Keratinocyte (primary cell): ENCODE results near the gene CXCL1. TPM values are rescaled to one million over a fixed set of nuclear protein-coding genes. Genes with fewer than 3 reads are reported as not detected.
A peak's percentile ranks its signal among the peaks of the same experiment; 100 is the strongest.

Experiments
- DNase-seq: peaks from one replicate; pipeline ENCODE4 v3.0.0-alpha.2; 2011; ENCODE audit warnings: low read depth, missing footprints, low spot score
- FAIRE-seq: peaks from 2 replicates; lab custom pipeline; 2011; peaks lifted over from hg19 to GRCh38; lab: Jason Lieb, UNC
- H2AFZ ChIP-seq: 2 replicates; pipeline ENCODE4 v1.6.0; 2012; ENCODE audit warnings: low read length, control low read depth, inconsistent platforms; ENCODE audit not compliant: control insufficient read depth
- H3K27ac ChIP-seq: 2 replicates; pipeline ENCODE4 v1.5.1; 2011; ENCODE audit warnings: low read length; ENCODE audit not compliant: control insufficient read depth, insufficient read depth
- H3K27me3 ChIP-seq: 3 replicates; pipeline ENCODE4 v1.6.0; 2011; ENCODE audit warnings: low read length; ENCODE audit not compliant: control insufficient read depth, insufficient read depth; ENCODE audit errors: extremely low read depth
- H3K36me3 ChIP-seq, 2 experiments: 2 replicates in 1 of 2; 3 replicates in 1 of 2; pipeline ENCODE4 v1.5.1; 2011; ENCODE audit warnings: low read length in 2 of 2, mild to moderate bottlenecking in 1 of 2; ENCODE audit not compliant: control insufficient read depth in 2 of 2, insufficient read depth in 2 of 2; ENCODE audit errors: extremely low read depth in 1 of 2
- H3K4me1 ChIP-seq: 3 replicates; pipeline ENCODE4 v1.5.1; 2011; ENCODE audit warnings: low read length; ENCODE audit not compliant: control insufficient read depth, insufficient read depth; ENCODE audit errors: extremely low read depth
- H3K4me2 ChIP-seq: 3 replicates; pipeline ENCODE4 v1.6.0; 2011; ENCODE audit warnings: low read depth, low read length; ENCODE audit not compliant: control insufficient read depth, insufficient read depth; ENCODE audit errors: extremely low read depth
- H3K4me3 ChIP-seq, 3 experiments: fragments of 200-600 bp in 1 of 3; sonication (generic) in 1 of 3; 2 replicates in 2 of 3; 3 replicates in 1 of 3; pipeline ENCODE4 v1.5.1; 2011 to 2016; ENCODE audit warnings: low read length in 3 of 3, mild to moderate bottlenecking in 3 of 3, control low read depth in 2 of 3, inconsistent platforms in 1 of 3, low read depth in 1 of 3, mixed read lengths in 1 of 3, mixed run types in 1 of 3, moderate library complexity in 1 of 3; ENCODE audit not compliant: control insufficient read depth in 2 of 3, insufficient read depth in 2 of 3; ENCODE audit errors: extremely low read depth in 1 of 3
- H3K79me2 ChIP-seq: 2 replicates; pipeline ENCODE4 v1.6.0; 2012; ENCODE audit warnings: low read length; ENCODE audit not compliant: control insufficient read depth, insufficient read depth
- H3K9ac ChIP-seq: 3 replicates; pipeline ENCODE4 v1.6.0; 2011; ENCODE audit warnings: low read length; ENCODE audit not compliant: control insufficient read depth, insufficient read depth; ENCODE audit errors: extremely low read depth
- H3K9me1 ChIP-seq: 3 replicates; pipeline ENCODE4 v1.6.0; 2011; ENCODE audit warnings: low read length; ENCODE audit not compliant: control insufficient read depth, insufficient read depth; ENCODE audit errors: extremely low read depth
- H3K9me3 ChIP-seq: 2 replicates; pipeline ENCODE4 v1.5.1; 2012; ENCODE audit warnings: low read depth, low read length; ENCODE audit not compliant: control insufficient read depth
- H4K20me1 ChIP-seq: 3 replicates; pipeline ENCODE4 v1.6.0; 2011; ENCODE audit warnings: low read length; ENCODE audit not compliant: control insufficient read depth, insufficient read depth; ENCODE audit errors: extremely low read depth
- CTCF ChIP-seq, 3 experiments: IDR thresholded peaks in 1 of 3; conservative IDR thresholded peaks in 1 of 3; optimal IDR thresholded peaks in 1 of 3; 2 replicates in 2 of 3; 3 replicates in 1 of 3; pipeline versions ENCODE3 to v1.5.1; 2011; ENCODE audit warnings: low read length in 3 of 3, mild to moderate bottlenecking in 3 of 3, moderate library complexity in 2 of 3, control low read depth in 1 of 3, inconsistent platforms in 1 of 3; ENCODE audit not compliant: insufficient read depth in 2 of 3; ENCODE audit errors: extremely low read depth in 1 of 3
- EZH2 ChIP-seq: IDR thresholded peaks from one replicate; pipeline ENCODE4 v1.6.1; 2012; ENCODE audit warnings: inconsistent platforms, mild to moderate bottlenecking, low read length, moderate library complexity
- dilution Hi-C: fragments of 300-500 bp; cut with MboI; formaldehyde crosslinking; loops from one replicate; pipeline ENCODE4 v1.7.0; 2020; ENCODE audit warnings: low sequenced_read_pairs; ENCODE audit not compliant: extremely low pct_ligation_motif_present
- polyA plus RNA-seq, 5 experiments: library from polyadenylated mRNA; depleted of rRNA in 3 of 5; stranded (reverse) in 3 of 5; stranded (forward) in 1 of 5; unstranded in 1 of 5; fragments of >200 nt; gene quantifications; 1 replicate in 1 of 5; 2 replicates in 3 of 5; 3 replicates in 1 of 5; pipeline versions ENCODE4 v1.2.1 to v1.2.3, GENCODE V29; 2011 to 2012; ENCODE audit warnings: missing spikeins in 2 of 5, low read depth in 1 of 5, low replicate concordance in 1 of 5

The CXCL1 gene
- polyA plus RNA-seq, 1 donor (not counting 4 experiments of a cell fraction or from before 2014, with no cell fraction given) = 35.5 TPM

DNA sequence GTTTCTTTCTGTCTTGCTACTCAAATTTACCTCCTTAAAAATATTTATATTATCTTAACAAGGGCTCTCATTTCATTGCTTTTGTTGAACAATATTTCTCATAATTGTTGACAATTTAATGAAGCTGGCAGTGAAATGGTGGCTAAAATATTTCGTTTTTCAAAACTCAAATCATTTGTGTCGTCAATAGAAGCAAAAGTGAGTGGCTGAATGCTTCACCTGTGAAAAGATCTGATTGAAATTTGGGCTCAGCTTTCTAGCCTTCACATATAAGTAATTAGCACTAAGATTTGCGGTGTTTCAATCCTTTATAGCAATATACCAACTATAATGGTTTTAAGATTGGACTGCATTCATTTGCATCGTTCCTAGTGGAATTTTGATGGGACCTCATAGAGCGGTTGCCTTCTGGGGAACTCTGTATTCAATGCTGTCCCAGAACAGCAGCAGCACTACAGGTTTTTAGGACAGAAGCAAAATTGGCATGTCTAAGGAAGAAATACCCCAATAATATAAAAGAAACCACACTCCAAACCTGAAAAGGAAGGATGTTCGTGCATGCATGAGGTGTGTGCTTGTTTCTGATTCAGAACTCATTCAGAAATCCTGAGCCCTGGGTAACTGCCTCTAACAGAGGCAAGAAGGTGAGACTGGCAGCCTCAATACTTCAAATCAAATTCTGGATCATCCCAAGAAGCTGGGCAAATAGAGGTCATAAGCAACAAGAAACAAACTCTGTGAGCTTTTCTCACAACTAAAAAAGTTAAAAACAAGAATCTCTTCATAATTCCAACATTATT is 2.5 kb downstream of the CXCL1 start:
- Histone ChIP-seq H3K9me1 (no peaks in the 10 kb centered on the region), H3K27ac (no peak overlapping the region), H3K9me3 (no peaks in the 10 kb centered on the region), H3K27me3 (no peaks in the 10 kb centered on the region), H3K4me2 (peak overlapping the region; percentile 95), H3K4me1 (peaks cover 24% of the 10 kb centered on the region), H3K4me3 (no peak overlapping the region), H3K79me2 (no peaks in the 10 kb centered on the region), H2AFZ (no peak overlapping the region), H3K36me3 (peaks cover 0 to 2% of the 10 kb centered on the region in 2 experiments), H3K9ac (no peak overlapping the region), H4K20me1 (no peaks in the 10 kb centered on the region)
- dilution Hi-C loops = no loop called here
- FAIRE-seq (no peak), DNase-seq (no peak)
- TF ChIP-seq EZH2 = no peak
- no peak for TF ChIP-seq CTCF (optimal IDR thresholded peaks at IDR 0.05 in 1 of 3, IDR thresholded peaks at IDR 0.05 in 1 of 3, conservative IDR thresholded peaks at IDR 0.05 in 1 of 3; ENCODE audit: extremely low read depth in 1 of 3, insufficient read depth in 2 of 3, low read length in 3 of 3)

- H3K4me2 ChIP-seq = no peak overlapping the region
- DNase-seq = no peak
Observed at GRCh38 chr4:73872316-73873108, 3.3 kb downstream of the CXCL1 start.

More at GRCh38 chr4:73872316-73873108, 3.3 kb downstream of the CXCL1 start:
- Histone ChIP-seq H3K4me1 (peaks cover 21% of the 10 kb centered on the region), H3K27me3 (no peaks in the 10 kb centered on the region), H3K9me1 (no peaks in the 10 kb centered on the region), H3K4me3 (no peak overlapping the region), H3K36me3 (peaks cover 0 to 2% of the 10 kb centered on the region in 2 experiments), H3K79me2 (no peaks in the 10 kb centered on the region), H3K27ac (no peak overlapping the region), H4K20me1 (no peaks in the 10 kb centered on the region), H3K9ac (no peak overlapping the region), H2AFZ (no peak overlapping the region), H3K9me3 (no peaks in the 10 kb centered on the region)
- no peak for FAIRE-seq
- no peak for TF ChIP-seq CTCF (optimal IDR thresholded peaks at IDR 0.05 in 1 of 3, IDR thresholded peaks at IDR 0.05 in 1 of 3, conservative IDR thresholded peaks at IDR 0.05 in 1 of 3; ENCODE audit: extremely low read depth in 1 of 3, insufficient read depth in 2 of 3, low read length in 3 of 3)
- no peak for TF ChIP-seq EZH2
- dilution Hi-C loops = no loop called here
